Measurements from ENCODE around the gene TWSG1.

- TF ChIP-seq POLR2AphosphoS5 (IDR thresholded peaks at IDR 0.05; ENCODE audit: low read depth) (no peak), GABPA (IDR thresholded peaks at IDR 0.05; ENCODE audit: low read depth) (no peak)
- TF ChIP-seq, protein P1, sequence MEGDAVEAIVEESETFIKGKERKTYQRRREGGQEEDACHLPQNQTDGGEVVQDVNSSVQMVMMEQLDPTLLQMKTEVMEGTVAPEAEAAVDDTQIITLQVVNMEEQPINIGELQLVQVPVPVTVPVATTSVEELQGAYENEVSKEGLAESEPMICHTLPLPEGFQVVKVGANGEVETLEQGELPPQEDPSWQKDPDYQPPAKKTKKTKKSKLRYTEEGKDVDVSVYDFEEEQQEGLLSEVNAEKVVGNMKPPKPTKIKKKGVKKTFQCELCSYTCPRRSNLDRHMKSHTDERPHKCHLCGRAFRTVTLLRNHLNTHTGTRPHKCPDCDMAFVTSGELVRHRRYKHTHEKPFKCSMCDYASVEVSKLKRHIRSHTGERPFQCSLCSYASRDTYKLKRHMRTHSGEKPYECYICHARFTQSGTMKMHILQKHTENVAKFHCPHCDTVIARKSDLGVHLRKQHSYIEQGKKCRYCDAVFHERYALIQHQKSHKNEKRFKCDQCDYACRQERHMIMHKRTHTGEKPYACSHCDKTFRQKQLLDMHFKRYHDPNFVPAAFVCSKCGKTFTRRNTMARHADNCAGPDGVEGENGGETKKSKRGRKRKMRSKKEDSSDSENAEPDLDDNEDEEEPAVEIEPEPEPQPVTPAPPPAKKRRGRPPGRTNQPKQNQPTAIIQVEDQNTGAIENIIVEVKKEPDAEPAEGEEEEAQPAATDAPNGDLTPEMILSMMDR (IDR thresholded peaks at IDR 0.05; ENCODE audit: insufficient read depth, low read length): no peak
These were observed 96.7 kb downstream of the TWSG1 start for GRCh38 chr18:9431296-9431695.
